Measurements from ENCODE around the gene BTBD6. TPM values are rescaled to one million over a fixed set of nuclear protein-coding genes. Genes with fewer than 3 reads are reported as not detected.
"Not testable (repeated sequence)": the region's sequence is repeated elsewhere in the genome, so short reads cannot be mapped to it uniquely, and the experiment has no call there.

BTBD6 gene
- total RNA-seq, 2 experiments from 2014 or later: 38.5 to 39.5 TPM

GRCh38 chr14:105281371-105282097 is 33.2 kb downstream of the BTBD6 start:
- no peaks in the 10 kb centered on the region for H3K9me3 Mint-ChIP-seq
- intact Hi-C loops (cut with micrococcal nuclease): loop anchor here (5.0 kb wide), 1 partner anchor 71 kb away; no protein-coding TSS in a partner anchor
- DNase-seq: peak; percentile 28
- H3K4me1 Mint-ChIP-seq (ENCODE audit: low read depth): peaks cover 19% of the 10 kb centered on the region
- H3K27ac Mint-ChIP-seq: no peak overlapping the region
- CTCF ChIA-PET: interaction anchor here (0.8 to 1.2 kb wide), 2 partner anchors 21 to 191 kb away, joined by 3 to 4 read pairs; no protein-coding TSS in a partner anchor
- H3K27me3 Mint-ChIP-seq: no peaks in the 10 kb centered on the region
- POLR2A ChIA-PET: no interaction called here
- H3K4me3 Mint-ChIP-seq: no peak overlapping the region
- H3K36me3 Mint-ChIP-seq: peaks cover 5% of the 10 kb centered on the region

GRCh38 chr14:105282098-105282725 is 33.9 kb downstream of the BTBD6 start:
- H3K4me3 Mint-ChIP-seq: no peak overlapping the region
- CTCF ChIA-PET: interaction anchor here (0.8 to 1.2 kb wide), 2 partner anchors 21 to 192 kb away, joined by 3 to 4 read pairs; no protein-coding TSS in a partner anchor
- H3K9me3 Mint-ChIP-seq: no peaks in the 10 kb centered on the region
- H3K4me1 Mint-ChIP-seq (ENCODE audit: low read depth): peaks cover 19% of the 10 kb centered on the region
- peaks cover 5% of the 10 kb centered on the region for H3K36me3 Mint-ChIP-seq
- POLR2A ChIA-PET: interaction anchor here (0.7 kb wide), 1 partner anchor 11 kb away, joined by 3 read pairs; no protein-coding TSS in a partner anchor
- no peaks in the 10 kb centered on the region for H3K27me3 Mint-ChIP-seq
- intact Hi-C loops (cut with micrococcal nuclease): loop anchor here (5.0 kb wide), 1 partner anchor 70 kb away; no protein-coding TSS in a partner anchor
- no peak for DNase-seq
- no peak overlapping the region for H3K27ac Mint-ChIP-seq

- Mint-ChIP-seq H3K27me3 (no peaks in the 10 kb centered on the region), H3K9me3 (no peaks in the 10 kb centered on the region), H3K36me3 (peaks cover 5% of the 10 kb centered on the region), H3K4me1 (ENCODE audit: low read depth) (peaks cover 19% of the 10 kb centered on the region), H3K27ac (no peak overlapping the region), H3K4me3 (no peak overlapping the region)
- intact Hi-C loops (cut with micrococcal nuclease): loop anchor here (5.0 kb wide), 1 partner anchor 69 kb away; no protein-coding TSS in a partner anchor
- ChIA-PET CTCF (interaction anchor here (0.7 kb wide), 1 partner anchor 13 kb away, joined by 3 read pairs; no protein-coding TSS in a partner anchor), POLR2A (no interaction called here)
- no peak for DNase-seq
Observed at GRCh38 chr14:105283028-105283427, 34.7 kb downstream of the BTBD6 start.

GRCh38 chr14:105283899-105284298 is 35.6 kb downstream of the BTBD6 start:
- Mint-ChIP-seq H3K4me1 (ENCODE audit: low read depth) (peaks cover 19% of the 10 kb centered on the region), H3K9me3 (no peaks in the 10 kb centered on the region), H3K27ac (no peak overlapping the region), H3K36me3 (peaks cover 5% of the 10 kb centered on the region), H3K27me3 (no peaks in the 10 kb centered on the region), H3K4me3 (no peak overlapping the region)
- CTCF ChIA-PET: interaction anchor here (0.7 kb wide), 1 partner anchor 13 kb away, joined by 3 read pairs; no protein-coding TSS in a partner anchor
- POLR2A ChIA-PET: interaction anchor here (0.5 kb wide), 1 partner anchor 231 kb away, joined by 3 read pairs; no protein-coding TSS in a partner anchor
- no peak for DNase-seq
- intact Hi-C loops (cut with micrococcal nuclease): loop anchor here (5.0 kb wide), 1 partner anchor 68 kb away; no protein-coding TSS in a partner anchor

GRCh38 chr14:105285174-105285573 is 36.8 kb downstream of the BTBD6 start:
- intact Hi-C loops (cut with micrococcal nuclease): no loop called here
- Mint-ChIP-seq H3K9me3 (no peaks in the 10 kb centered on the region), H3K36me3 (peaks cover 5% of the 10 kb centered on the region), H3K27me3 (no peaks in the 10 kb centered on the region), H3K4me3 (no peak overlapping the region), H3K27ac (no peak overlapping the region), H3K4me1 (ENCODE audit: low read depth) (peaks cover 19% of the 10 kb centered on the region)
- POLR2A ChIA-PET: no interaction called here
- no peak for DNase-seq
- CTCF ChIA-PET: interaction anchor here (1.1 kb wide), 1 partner anchor 18 kb away, joined by 3 read pairs; no protein-coding TSS in a partner anchor

- H3K4me3 Mint-ChIP-seq: no peak overlapping the region
- peaks cover 5% of the 10 kb centered on the region for H3K36me3 Mint-ChIP-seq
- no peaks in the 10 kb centered on the region for H3K27me3 Mint-ChIP-seq
- CTCF ChIA-PET: no interaction called here
- no peaks in the 10 kb centered on the region for H3K9me3 Mint-ChIP-seq
- peaks cover 23% of the 10 kb centered on the region for H3K4me1 Mint-ChIP-seq (ENCODE audit: low read depth)
- intact Hi-C loops (cut with micrococcal nuclease): no loop called here
- no peak for DNase-seq
- POLR2A ChIA-PET: no interaction called here
- no peak overlapping the region for H3K27ac Mint-ChIP-seq
Observed at GRCh38 chr14:105286759-105287144, 38.4 kb downstream of the BTBD6 start.

GRCh38 chr14:105287249-105288102 is 39.1 kb downstream of the BTBD6 start:
- peaks cover 5% of the 10 kb centered on the region for H3K36me3 Mint-ChIP-seq
- ChIA-PET POLR2A (no interaction called here), CTCF (no interaction called here)
- intact Hi-C loops (cut with micrococcal nuclease): no loop called here
- H3K9me3 Mint-ChIP-seq: no peaks in the 10 kb centered on the region
- no peak overlapping the region for H3K27ac Mint-ChIP-seq
- no peaks in the 10 kb centered on the region for H3K27me3 Mint-ChIP-seq
- no peak for DNase-seq
- no peak overlapping the region for H3K4me3 Mint-ChIP-seq
- H3K4me1 Mint-ChIP-seq (ENCODE audit: low read depth): peaks cover 21% of the 10 kb centered on the region

GRCh38 chr14:105288936-105289335 is 40.6 kb downstream of the BTBD6 start:
- CTCF ChIA-PET; DNase-seq; POLR2A ChIA-PET; H3K27ac Mint-ChIP-seq; H3K27me3 Mint-ChIP-seq; H3K9me3 Mint-ChIP-seq; intact Hi-C loops (cut with micrococcal nuclease); H3K4me3 Mint-ChIP-seq; H3K36me3 Mint-ChIP-seq: not testable (repeated sequence)
- H3K4me1 Mint-ChIP-seq (ENCODE audit: low read depth): peaks cover 30% of the 10 kb centered on the region

- DNase-seq: no peak
- Mint-ChIP-seq H3K4me3 (no peak overlapping the region), H3K27me3 (no peaks in the 10 kb centered on the region), H3K36me3 (no peaks in the 10 kb centered on the region), H3K4me1 (ENCODE audit: low read depth) (peaks cover 35% of the 10 kb centered on the region), H3K9me3 (no peaks in the 10 kb centered on the region), H3K27ac (no peak overlapping the region)
- intact Hi-C loops (cut with micrococcal nuclease): loop anchor here (5.0 kb wide), 1 partner anchor 88 kb away; no protein-coding TSS in a partner anchor
- CTCF ChIA-PET: no interaction called here
- POLR2A ChIA-PET: interaction anchor here (2.5 kb wide), 1 partner anchor 10 kb away, joined by 11 read pairs; the partner anchor contains the start of gene BRF1
Observed at GRCh38 chr14:105290621-105291346, 42.5 kb downstream of the BTBD6 start.

- H3K4me1 Mint-ChIP-seq (ENCODE audit: low read depth): peaks cover 36% of the 10 kb centered on the region
- H3K4me3 Mint-ChIP-seq: peak overlapping the region; percentile 50
- intact Hi-C loops (cut with micrococcal nuclease): loop anchor here (1.0 to 5.0 kb wide), 2 partner anchors 91 to 223 kb away; no protein-coding TSS in a partner anchor
- H3K27me3 Mint-ChIP-seq: no peaks in the 10 kb centered on the region
- POLR2A ChIA-PET: interaction anchor here (1.2 to 2.5 kb wide), 5 partner anchors 8 to 228 kb away, joined by 3 to 11 read pairs (median 4); partner anchors contain the start of genes BRF1, BTBD6, GPR132 and PACS2
- no peaks in the 10 kb centered on the region for H3K36me3 Mint-ChIP-seq
- peak; percentile 79 for DNase-seq
- H3K9me3 Mint-ChIP-seq: no peaks in the 10 kb centered on the region
- CTCF ChIA-PET: interaction anchor here (0.6 to 0.7 kb wide), 3 partner anchors 15 to 197 kb away, joined by 3 read pairs; no protein-coding TSS in a partner anchor
- H3K27ac Mint-ChIP-seq: peak overlapping the region; percentile 76
Observed at GRCh38 chr14:105292826-105293711, 44.7 kb downstream of the BTBD6 start.
